ENCODE results near the gene NKX2-2. TPM values are rescaled to one million over a fixed set of nuclear protein-coding genes. Genes with fewer than 3 reads are reported as not detected.

Gene NKX2-2
- total RNA-seq, 1 experiment from 2014 or later: not detected

GRCh38 chr20:21546355-21546754 lies 32.5 kb upstream of the NKX2-2 start:
- H3K27me3 Mint-ChIP-seq (ENCODE audit: low read depth): no peaks in the 10 kb centered on the region
- TF ChIP-seq ZNF423 (CRISPR knock-in tag; IDR thresholded peaks at IDR 0.05): no peak
- TF ChIP-seq ATF2 (CRISPR knock-in tag; IDR thresholded peaks at IDR 0.05; ENCODE audit: borderline replicate concordance, low read depth): no peak
- no peak for TF ChIP-seq MXD4 (CRISPR knock-in tag; IDR thresholded peaks at IDR 0.05; ENCODE audit: borderline replicate concordance)
- 0 out of 2 replicates have a peak, but pooled peaks cover 3% of the 10 kb centered on the region for H3K36me3 Mint-ChIP-seq
- H3K4me3 Mint-ChIP-seq: no peak overlapping the region
- no peaks in the 10 kb centered on the region for H3K4me1 Mint-ChIP-seq
- peaks cover 12% of the 10 kb centered on the region for H3K9me3 Mint-ChIP-seq
- POLR2A ChIA-PET: no interaction called here
- CTCF ChIA-PET: no interaction called here
- ATAC-seq (no peak), DNase-seq (ENCODE audit: low spot score) (no peak)
- H3K27ac Mint-ChIP-seq: no peak overlapping the region

- H3K27ac Mint-ChIP-seq: no peak overlapping the region
- 0 out of 2 replicates have a peak, but pooled peaks cover 3% of the 10 kb centered on the region for H3K36me3 Mint-ChIP-seq
- ATAC-seq (no peak), DNase-seq (ENCODE audit: low spot score) (no peak)
- TF ChIP-seq ZNF121 (CRISPR knock-in tag; IDR thresholded peaks at IDR 0.05) (no peak), GRHL2 (CRISPR knock-in tag; IDR thresholded peaks at IDR 0.05; ENCODE audit: insufficient replicate concordance, severe bottlenecking) (no peak), ARID4B (CRISPR knock-in tag; IDR thresholded peaks at IDR 0.05; ENCODE audit: borderline replicate concordance) (no peak), TCF7 (CRISPR knock-in tag; IDR thresholded peaks at IDR 0.05; ENCODE audit: low read depth) (no peak), ETV6 (CRISPR knock-in tag; IDR thresholded peaks at IDR 0.05) (no peak), USF1 (CRISPR knock-in tag; IDR thresholded peaks at IDR 0.05) (no peak)
- H3K9me3 Mint-ChIP-seq: peaks cover 13% of the 10 kb centered on the region
- ChIA-PET POLR2A (no interaction called here), CTCF (no interaction called here)
- no peaks in the 10 kb centered on the region for H3K27me3 Mint-ChIP-seq (ENCODE audit: low read depth)
- peaks cover 9% of the 10 kb centered on the region for H3K4me1 Mint-ChIP-seq
- H3K4me3 Mint-ChIP-seq: no peak overlapping the region
Measured at GRCh38 chr20:21539512-21539911, 25.6 kb upstream of the NKX2-2 start.

GRCh38 chr20:21534886-21535285 lies 21.0 kb upstream of the NKX2-2 start:
- Mint-ChIP-seq H3K4me3 (no peak overlapping the region), H3K27me3 (ENCODE audit: low read depth) (peaks cover 11% of the 10 kb centered on the region), H3K4me1 (peaks cover 11% of the 10 kb centered on the region), H3K36me3 (0 out of 2 replicates have a peak, but pooled peaks cover 2% of the 10 kb centered on the region), H3K27ac (no peak overlapping the region), H3K9me3 (peaks cover 9% of the 10 kb centered on the region)
- ChIA-PET CTCF (interaction anchor here (0.5 to 1.5 kb wide), 3 partner anchors 36 to 81 kb away, joined by 3 to 9 read pairs (median 4); no protein-coding TSS in a partner anchor), POLR2A (no interaction called here)
- DNase-seq (ENCODE audit: low spot score): no peak
- ATAC-seq: no peak
- TF ChIP-seq ZNF512 (CRISPR knock-in tag; IDR thresholded peaks at IDR 0.05; ENCODE audit: borderline replicate concordance): no peak
- no peak for TF ChIP-seq SP1 (CRISPR knock-in tag; conservative IDR thresholded peaks at IDR 0.05)
- TF ChIP-seq TEAD4 (CRISPR knock-in tag; IDR thresholded peaks at IDR 0.05): no peak
- TF ChIP-seq EMX1 (CRISPR knock-in tag; IDR thresholded peaks at IDR 0.05): no peak

All from WTC11 (cell line).